Measurements from ENCODE around the gene WRAP53. TPM values are rescaled to one million over a fixed set of nuclear protein-coding genes. Genes with fewer than 3 reads are reported as not detected.

Gene WRAP53
- total and polyA plus RNA-seq, 4 donors = 9.6 to 17.3 (median 11.5) TPM

- peak; percentile 96 to 98 (median 96) for DNase-seq
- peaks cover 0 to 11% (median 2%) of the 10 kb centered on the region in 5 donors for H3K4me1 ChIP-seq (ENCODE audit: control insufficient read depth in 5 of 5, insufficient read depth in 5 of 5, low read length in 5 of 5)
- H3K27me3 ChIP-seq (ENCODE audit: control insufficient read depth in 3 of 3, insufficient read depth in 3 of 3, low read length in 2 of 3) = peaks cover 0 to 22% (median 13%) of the 10 kb centered on the region in 3 donors
- TF ChIP-seq CTCF (IDR thresholded peaks at IDR 0.05; ENCODE audit: control extremely low read depth, extremely low read depth) = no peak
- H3K27ac ChIP-seq (ENCODE audit: low read depth in 1 of 2, low read length in 1 of 2) = peak within 1 kb of the TSS; percentile 3 to 38
- H3K36me3 ChIP-seq (ENCODE audit: control insufficient read depth in 4 of 4, insufficient read depth in 4 of 4, low read length in 4 of 4) = no peaks in the 10 kb centered on the region
- no peaks in the 10 kb centered on the region for H3K9me3 ChIP-seq (ENCODE audit: control insufficient read depth in 4 of 4, insufficient read depth in 3 of 4, low read length in 3 of 4)
- 1% methylated on average over 64 of the region's 64 CpGs for WGBS, 2 donors
- H3K9ac ChIP-seq (ENCODE audit: insufficient read depth in 1 of 2, low read length in 2 of 2) = peak within 1 kb of the TSS in 1 of 2 donors; percentile 47
- ATAC-seq (ENCODE audit: insufficient read depth, low FRiP score) = peak; percentile 85
- H3K4me3 ChIP-seq = peak within 1 kb of the TSS; percentile 7
Observed at GRCh38 chr17:7716901-7717755, 28.9 kb downstream of the WRAP53 start, which contains the start of gene DNAH2. Gene DNAH2 (plus strand): TSS chr17:7717744. CDS start chr17:7719735, 1,991 bp downstream.

GRCh38 chr17:7717756-7718350, 29.6 kb downstream of the WRAP53 start:
- no peak for ATAC-seq (ENCODE audit: insufficient read depth, low FRiP score)
- WGBS, 2 donors = 2 to 8% methylated on average over 16 of the region's 16 CpGs
- Histone ChIP-seq H3K27me3 (ENCODE audit: control insufficient read depth in 3 of 3, insufficient read depth in 3 of 3, low read length in 2 of 3) (peaks cover 0 to 17% (median 13%) of the 10 kb centered on the region in 3 donors), H3K27ac (ENCODE audit: low read depth in 1 of 2, low read length in 1 of 2) (no peak overlapping the region), H3K4me1 (ENCODE audit: control insufficient read depth in 5 of 5, insufficient read depth in 5 of 5, low read length in 5 of 5) (peaks cover 0 to 11% (median 2%) of the 10 kb centered on the region in 5 donors), H3K36me3 (ENCODE audit: control insufficient read depth in 4 of 4, insufficient read depth in 4 of 4, low read length in 4 of 4) (no peaks in the 10 kb centered on the region), H3K9me3 (ENCODE audit: control insufficient read depth in 4 of 4, insufficient read depth in 3 of 4, low read length in 3 of 4) (no peaks in the 10 kb centered on the region), H3K4me3 (no peak overlapping the region), H3K9ac (ENCODE audit: insufficient read depth in 1 of 2, low read length in 2 of 2) (no peak overlapping the region)
- no peak for TF ChIP-seq CTCF (IDR thresholded peaks at IDR 0.05; ENCODE audit: control extremely low read depth, extremely low read depth)
- peak in 2 of 3 donors; percentile 34 to 39 for DNase-seq

GRCh38 chr17:7719661-7720060, 31.4 kb downstream of the WRAP53 start:
- ATAC-seq (ENCODE audit: insufficient read depth, low FRiP score) = no peak
- H3K27me3 ChIP-seq (ENCODE audit: control insufficient read depth in 3 of 3, insufficient read depth in 3 of 3, low read length in 2 of 3) = peaks cover 0 to 13% (median 12%) of the 10 kb centered on the region in 3 donors
- H3K36me3 ChIP-seq (ENCODE audit: control insufficient read depth in 4 of 4, insufficient read depth in 4 of 4, low read length in 4 of 4) = no peaks in the 10 kb centered on the region
- H3K9me3 ChIP-seq (ENCODE audit: control insufficient read depth in 4 of 4, insufficient read depth in 3 of 4, low read length in 3 of 4) = no peaks in the 10 kb centered on the region
- no peak overlapping the region for H3K27ac ChIP-seq (ENCODE audit: low read depth in 1 of 2, low read length in 1 of 2)
- H3K4me1 ChIP-seq (ENCODE audit: control insufficient read depth in 5 of 5, insufficient read depth in 5 of 5, low read length in 5 of 5) = peaks cover 0 to 11% (median 2%) of the 10 kb centered on the region in 5 donors
- no peak for TF ChIP-seq CTCF (IDR thresholded peaks at IDR 0.05; ENCODE audit: control extremely low read depth, extremely low read depth)
- H3K4me3 ChIP-seq = no peak overlapping the region
- DNase-seq = no peak
- WGBS, 2 donors = 78 to 82% methylated on average over 9 of the region's 9 CpGs
- no peak overlapping the region for H3K9ac ChIP-seq (ENCODE audit: insufficient read depth in 1 of 2, low read length in 2 of 2)

All from lung (tissue), 12 donors.